ENCODE data around the gene ITGAX. TPM values are rescaled to one million over a fixed set of nuclear protein-coding genes. Genes with fewer than 3 reads are reported as not detected.
"Not testable (repeated sequence)": the region's sequence is repeated elsewhere in the genome, so short reads cannot be mapped to it uniquely, and the experiment has no call there.

ITGAX gene
- total and polyA plus RNA-seq, 10 donors = 8.9 to 330 (median 123) TPM

DNA sequence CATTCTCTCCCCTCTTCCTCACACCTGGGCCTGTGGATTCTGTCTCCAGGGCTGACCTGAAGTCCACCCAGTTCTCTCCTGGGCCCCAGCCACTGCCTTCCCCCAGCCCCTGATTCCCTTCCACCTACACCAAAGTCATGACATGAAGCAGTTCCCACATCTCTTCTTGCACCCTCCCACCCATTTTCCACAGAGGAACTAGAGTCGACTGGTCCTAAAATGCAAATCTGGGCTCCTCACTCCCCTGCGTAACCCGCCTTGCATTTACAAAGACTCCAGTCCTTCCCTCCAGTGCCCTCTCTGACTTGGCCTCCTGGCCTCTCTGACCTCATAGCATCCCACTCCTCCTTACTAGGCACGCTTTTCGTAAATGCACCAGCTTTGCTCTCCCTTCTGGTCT, 58.4 kb downstream of the ITGAX start:
- intact Hi-C loops (cut with DNase I; ENCODE audit: low total_unique reads) = no loop called here
- TF ChIP-seq POLR2AphosphoS5 (IDR thresholded peaks at IDR 0.05) (no peak), POLR2A (IDR thresholded peaks at IDR 0.05) (no peak)
- TF ChIP-seq, protein P1, sequence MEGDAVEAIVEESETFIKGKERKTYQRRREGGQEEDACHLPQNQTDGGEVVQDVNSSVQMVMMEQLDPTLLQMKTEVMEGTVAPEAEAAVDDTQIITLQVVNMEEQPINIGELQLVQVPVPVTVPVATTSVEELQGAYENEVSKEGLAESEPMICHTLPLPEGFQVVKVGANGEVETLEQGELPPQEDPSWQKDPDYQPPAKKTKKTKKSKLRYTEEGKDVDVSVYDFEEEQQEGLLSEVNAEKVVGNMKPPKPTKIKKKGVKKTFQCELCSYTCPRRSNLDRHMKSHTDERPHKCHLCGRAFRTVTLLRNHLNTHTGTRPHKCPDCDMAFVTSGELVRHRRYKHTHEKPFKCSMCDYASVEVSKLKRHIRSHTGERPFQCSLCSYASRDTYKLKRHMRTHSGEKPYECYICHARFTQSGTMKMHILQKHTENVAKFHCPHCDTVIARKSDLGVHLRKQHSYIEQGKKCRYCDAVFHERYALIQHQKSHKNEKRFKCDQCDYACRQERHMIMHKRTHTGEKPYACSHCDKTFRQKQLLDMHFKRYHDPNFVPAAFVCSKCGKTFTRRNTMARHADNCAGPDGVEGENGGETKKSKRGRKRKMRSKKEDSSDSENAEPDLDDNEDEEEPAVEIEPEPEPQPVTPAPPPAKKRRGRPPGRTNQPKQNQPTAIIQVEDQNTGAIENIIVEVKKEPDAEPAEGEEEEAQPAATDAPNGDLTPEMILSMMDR (IDR thresholded peaks at IDR 0.05 in 8 of 11, conservative IDR thresholded peaks at IDR 0.05 in 3 of 11) = no peak
- H3K36me3 ChIP-seq = no peaks in the 10 kb centered on the region
- WGBS, 5 donors = 80 to 88% (median 83%) methylated on average over 5 of the region's 5 CpGs
- H3K4me1 ChIP-seq = peaks cover 0 to 26% (median 0%) of the 10 kb centered on the region in 6 donors
- peaks cover 0 to 8% (median 2%) of the 10 kb centered on the region in 8 donors for H3K9me3 ChIP-seq
- H3K27me3 ChIP-seq (replicated peaks in 1 of 7) = peaks cover 0 to 9% (median 0%) of the 10 kb centered on the region in 7 donors
- H3K4me3 ChIP-seq = no peak overlapping the region
- no peak for DNase-seq
- H3K27ac ChIP-seq = no peak overlapping the region

DNA sequence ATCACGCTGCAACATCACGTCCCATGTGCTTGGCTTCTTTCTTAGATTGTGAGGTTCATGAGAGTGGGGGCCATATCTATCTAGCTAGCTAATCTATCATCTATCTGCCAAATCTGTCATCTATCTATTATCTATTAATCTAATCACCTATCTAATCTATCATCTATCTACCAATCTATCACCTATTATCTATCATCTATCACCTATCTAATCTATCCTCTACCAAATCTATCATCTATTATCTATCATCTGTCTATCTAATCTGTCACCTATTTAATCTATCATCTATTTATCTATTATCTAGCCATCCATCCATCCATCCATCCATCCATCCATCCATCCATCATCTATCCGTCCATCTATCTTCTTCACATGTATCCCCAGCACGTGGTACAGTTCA, 59.0 kb downstream of the ITGAX start:
- peaks cover 0 to 26% (median 0%) of the 10 kb centered on the region in 6 donors for H3K4me1 ChIP-seq
- 86 to 91% (median 87%) methylated on average over 4 of the region's 4 CpGs for WGBS, 5 donors
- H3K9me3 ChIP-seq = peaks cover 0 to 8% (median 2%) of the 10 kb centered on the region in 8 donors
- no peak overlapping the region for H3K4me3 ChIP-seq
- no peaks in the 10 kb centered on the region for H3K36me3 ChIP-seq
- TF ChIP-seq POLR2AphosphoS5 (IDR thresholded peaks at IDR 0.05) (no peak), POLR2A (IDR thresholded peaks at IDR 0.05) (no peak)
- TF ChIP-seq, protein P1 (IDR thresholded peaks at IDR 0.05 in 8 of 11, conservative IDR thresholded peaks at IDR 0.05 in 3 of 11) = no peak
- peaks cover 0 to 4% (median 0%) of the 10 kb centered on the region in 7 donors for H3K27me3 ChIP-seq (replicated peaks in 1 of 7)
- peak overlapping the region in 1 of 8 donors; percentile 18 for H3K27ac ChIP-seq
- no peak for DNase-seq
- intact Hi-C loops (cut with DNase I; ENCODE audit: low total_unique reads) = no loop called here

DNA sequence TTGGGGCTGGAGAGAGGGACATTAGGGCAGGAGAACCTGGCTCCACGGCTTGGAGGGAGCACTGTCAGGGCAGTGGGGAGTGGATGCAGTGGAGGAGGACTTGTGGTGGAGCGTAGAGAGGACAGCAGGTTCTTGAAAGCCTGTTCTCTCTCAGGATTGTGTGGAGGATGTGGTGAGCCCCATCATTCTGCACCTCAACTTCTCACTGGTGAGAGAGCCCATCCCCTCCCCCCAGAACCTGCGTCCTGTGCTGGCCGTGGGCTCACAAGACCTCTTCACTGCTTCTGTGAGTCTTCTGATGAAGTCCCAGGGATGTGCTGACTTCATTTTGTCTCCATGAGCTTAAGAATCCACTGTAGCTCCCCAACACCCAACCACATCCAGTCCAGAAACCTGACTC, 59.7 kb downstream of the ITGAX start:
- H3K27me3 ChIP-seq (replicated peaks in 1 of 7) = peaks cover 0 to 4% (median 0%) of the 10 kb centered on the region in 7 donors
- peaks cover 0 to 29% (median 0%) of the 10 kb centered on the region in 6 donors for H3K4me1 ChIP-seq
- TF ChIP-seq POLR2A (IDR thresholded peaks at IDR 0.05) (no peak), POLR2AphosphoS5 (IDR thresholded peaks at IDR 0.05) (peak in 1 of 3 donors; percentile 23)
- TF ChIP-seq, protein P1 (IDR thresholded peaks at IDR 0.05 in 8 of 11, conservative IDR thresholded peaks at IDR 0.05 in 3 of 11) = no peak
- WGBS, 5 donors = 64 to 75% (median 72%) methylated on average over 4 of the region's 4 CpGs
- H3K4me3 ChIP-seq = no peak overlapping the region
- intact Hi-C loops (cut with DNase I; ENCODE audit: low total_unique reads) = no loop called here
- H3K27ac ChIP-seq = peak overlapping the region in 2 of 8 donors; percentile 7 to 18
- no peak for DNase-seq
- H3K36me3 ChIP-seq = no peaks in the 10 kb centered on the region
- peaks cover 0 to 8% (median 2%) of the 10 kb centered on the region in 8 donors for H3K9me3 ChIP-seq

DNA sequence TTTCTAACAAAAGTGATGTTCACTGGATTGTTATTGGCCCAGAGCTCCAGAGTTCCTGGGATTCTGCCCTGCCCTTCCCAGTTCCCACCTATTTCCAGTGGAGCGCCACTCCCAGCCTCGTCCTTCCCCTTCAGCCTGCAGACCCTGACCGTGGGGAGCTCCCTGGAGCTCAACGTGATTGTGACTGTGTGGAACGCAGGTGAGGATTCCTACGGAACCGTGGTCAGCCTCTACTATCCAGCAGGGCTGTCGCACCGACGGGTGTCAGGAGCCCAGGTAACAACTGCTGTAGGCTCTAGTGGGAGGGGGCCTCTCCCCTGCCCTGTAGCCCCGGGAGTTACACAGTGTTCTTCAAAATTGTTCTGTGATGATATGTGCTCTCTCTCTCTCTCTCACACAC, 61.4 kb downstream of the ITGAX start:
- Histone ChIP-seq H3K27me3 (replicated peaks in 1 of 7) (no peaks in the 10 kb centered on the region), H3K4me3 (no peak overlapping the region), H3K4me1 (peaks cover 0 to 43% (median 0%) of the 10 kb centered on the region in 6 donors), H3K27ac (no peak overlapping the region), H3K9me3 (peaks cover 0 to 8% (median 2%) of the 10 kb centered on the region in 8 donors), H3K36me3 (no peaks in the 10 kb centered on the region)
- TF ChIP-seq, protein P1 (IDR thresholded peaks at IDR 0.05 in 8 of 11, conservative IDR thresholded peaks at IDR 0.05 in 3 of 11) = no peak
- TF ChIP-seq POLR2AphosphoS5 (IDR thresholded peaks at IDR 0.05) (no peak), POLR2A (IDR thresholded peaks at IDR 0.05) (no peak)
- WGBS, 5 donors = 83 to 93% (median 89%) methylated on average over 11 of the region's 11 CpGs
- intact Hi-C loops (cut with DNase I; ENCODE audit: low total_unique reads) = no loop called here
- DNase-seq = no peak

DNA sequence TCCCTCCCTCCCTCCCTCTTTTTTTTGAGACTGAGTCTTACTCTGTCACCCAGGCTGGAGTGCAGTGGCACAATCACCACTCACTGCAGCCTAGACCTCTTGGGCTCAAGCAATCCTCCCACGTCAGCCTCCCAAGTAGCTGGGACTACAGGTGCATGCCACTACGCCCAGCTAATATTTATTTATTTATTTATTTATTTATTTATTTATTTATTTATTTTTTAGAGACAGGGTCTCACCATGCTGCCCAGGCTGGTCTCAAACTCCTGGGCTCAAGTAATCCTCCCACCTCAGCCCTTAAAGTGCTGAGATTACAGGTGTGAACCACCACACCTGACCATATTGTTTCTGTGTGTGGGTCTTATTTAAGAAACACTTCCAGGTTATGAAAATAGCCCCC, 62.1 kb downstream of the ITGAX start:
- H3K9me3 ChIP-seq; H3K27ac ChIP-seq; H3K4me3 ChIP-seq; intact Hi-C loops (cut with DNase I; ENCODE audit: low total_unique reads); H3K36me3 ChIP-seq; DNase-seq; H3K27me3 ChIP-seq (replicated peaks in 1 of 7): not testable (repeated sequence)
- peaks cover 0 to 47% (median 0%) of the 10 kb centered on the region in 6 donors for H3K4me1 ChIP-seq
- 71 to 91% (median 86%) methylated on average over 2 of the region's 2 CpGs for WGBS, 5 donors
